ENCODE results near the gene CBLB.

CBLB gene

DNA sequence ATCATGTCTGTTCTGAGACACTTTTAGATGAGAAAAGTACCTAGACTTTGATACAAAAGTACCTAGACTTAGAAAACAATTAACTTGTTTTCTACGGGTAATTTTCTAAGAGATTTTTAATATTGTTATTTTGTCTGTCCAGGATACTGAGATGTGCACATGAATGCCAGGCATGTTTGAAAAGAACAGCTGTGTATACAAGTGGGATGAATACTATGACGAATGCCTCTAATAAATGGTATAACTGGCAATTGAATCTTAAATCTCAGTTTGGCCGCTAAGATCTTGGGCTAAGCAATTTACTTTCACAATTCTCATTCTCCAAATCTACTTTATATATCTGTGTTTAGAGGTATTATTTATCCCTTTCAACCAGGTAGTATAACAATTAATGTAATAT, 207.4 kb downstream of the CBLB start:
- H3K4me2 ChIP-seq (ENCODE audit: insufficient read depth, low read length), result no peak overlapping the region
- no peaks in the 10 kb centered on the region for H3K9me3 ChIP-seq (ENCODE audit: insufficient read depth, low read length, severe bottlenecking)
- H4K20me1 ChIP-seq (ENCODE audit: insufficient read depth, low read length), result no peaks in the 10 kb centered on the region
- H3K27ac ChIP-seq (ENCODE audit: low read length), result no peak overlapping the region
- peaks cover 9% of the 10 kb centered on the region; the same call in 1 of the 2 replicates for H3K36me3 ChIP-seq (ENCODE audit: insufficient read depth, low read length)
- no peaks in the 10 kb centered on the region for H3K79me2 ChIP-seq (ENCODE audit: insufficient read depth, low read length)
- no peak overlapping the region for H2AFZ ChIP-seq (ENCODE audit: low read depth, low read length)
- no peak overlapping the region for H3K4me3 ChIP-seq (ENCODE audit: low read depth in 1 of 2, low read length in 2 of 2)
- no peak for ATAC-seq (ENCODE audit: insufficient read depth, low read depth)
- H3K9ac ChIP-seq (ENCODE audit: low read depth, low read length), result no peak overlapping the region
- no peak for TF ChIP-seq CTCF (IDR thresholded peaks at IDR 0.05; ENCODE audit: borderline replicate concordance, extremely low read depth, low read length, poor library complexity, severe bottlenecking)
- no peak for TF ChIP-seq EZH2 (IDR thresholded peaks at IDR 0.05; ENCODE audit: borderline replicate concordance, low read depth, low read length, severe bottlenecking)
- no peak for DNase-seq
- H3K27me3 ChIP-seq (ENCODE audit: insufficient read depth, low read length, poor library complexity), result no peaks in the 10 kb centered on the region
- H3K4me1 ChIP-seq (ENCODE audit: insufficient read depth, low read length), result no peaks in the 10 kb centered on the region

- no peak for DNase-seq
- peaks cover 9% of the 10 kb centered on the region; the same call in 1 of the 2 replicates for H3K36me3 ChIP-seq (ENCODE audit: insufficient read depth, low read length)
Observed at GRCh38 chr3:105656651-105657504, 211.9 kb downstream of the CBLB start.

GRCh38 chr3:105653868-105654267, 214.9 kb downstream of the CBLB start:
- no peaks in the 10 kb centered on the region for H3K79me2 ChIP-seq (ENCODE audit: insufficient read depth, low read length)
- H3K9me3 ChIP-seq (ENCODE audit: insufficient read depth, low read length, severe bottlenecking), result no peaks in the 10 kb centered on the region

More at GRCh38 chr3:105656651-105657504, 211.9 kb downstream of the CBLB start:
- H3K27ac ChIP-seq (ENCODE audit: low read length), result no peak overlapping the region
- no peak overlapping the region for H3K4me3 ChIP-seq (ENCODE audit: low read depth in 1 of 2, low read length in 2 of 2)
- H3K27me3 ChIP-seq (ENCODE audit: insufficient read depth, low read length, poor library complexity), result no peaks in the 10 kb centered on the region
- TF ChIP-seq EZH2 (IDR thresholded peaks at IDR 0.05; ENCODE audit: borderline replicate concordance, low read depth, low read length, severe bottlenecking) (no peak), CTCF (IDR thresholded peaks at IDR 0.05; ENCODE audit: borderline replicate concordance, extremely low read depth, low read length, poor library complexity, severe bottlenecking) (no peak)
- H4K20me1 ChIP-seq (ENCODE audit: insufficient read depth, low read length), result no peaks in the 10 kb centered on the region
- no peak for ATAC-seq (ENCODE audit: insufficient read depth, low read depth)
- no peaks in the 10 kb centered on the region for H3K9me3 ChIP-seq (ENCODE audit: insufficient read depth, low read length, severe bottlenecking)
- H3K79me2 ChIP-seq (ENCODE audit: insufficient read depth, low read length), result no peaks in the 10 kb centered on the region
- no peaks in the 10 kb centered on the region for H3K4me1 ChIP-seq (ENCODE audit: insufficient read depth, low read length)
- no peak overlapping the region for H3K9ac ChIP-seq (ENCODE audit: low read depth, low read length)
- no peak overlapping the region for H3K4me2 ChIP-seq (ENCODE audit: insufficient read depth, low read length)
- H2AFZ ChIP-seq (ENCODE audit: low read depth, low read length), result no peak overlapping the region

More at GRCh38 chr3:105653868-105654267, 214.9 kb downstream of the CBLB start:
- no peaks in the 10 kb centered on the region for H4K20me1 ChIP-seq (ENCODE audit: insufficient read depth, low read length)
- no peak for ATAC-seq (ENCODE audit: insufficient read depth, low read depth)
- H3K9ac ChIP-seq (ENCODE audit: low read depth, low read length), result no peak overlapping the region
- no peak for DNase-seq
- TF ChIP-seq EZH2 (IDR thresholded peaks at IDR 0.05; ENCODE audit: borderline replicate concordance, low read depth, low read length, severe bottlenecking), result no peak
- TF ChIP-seq CTCF (IDR thresholded peaks at IDR 0.05; ENCODE audit: borderline replicate concordance, extremely low read depth, low read length, poor library complexity, severe bottlenecking), result no peak
- H3K36me3 ChIP-seq (ENCODE audit: insufficient read depth, low read length), result peaks cover 8% of the 10 kb centered on the region; the same call in 1 of the 2 replicates
- H3K4me1 ChIP-seq (ENCODE audit: insufficient read depth, low read length), result no peaks in the 10 kb centered on the region
- no peak overlapping the region for H3K4me2 ChIP-seq (ENCODE audit: insufficient read depth, low read length)
- no peak overlapping the region for H3K27ac ChIP-seq (ENCODE audit: low read length)
- H2AFZ ChIP-seq (ENCODE audit: low read depth, low read length), result no peak overlapping the region
- no peaks in the 10 kb centered on the region for H3K27me3 ChIP-seq (ENCODE audit: insufficient read depth, low read length, poor library complexity)
- H3K4me3 ChIP-seq (ENCODE audit: low read depth in 1 of 2, low read length in 2 of 2), result no peak overlapping the region
